Mucosa of stomach (tissue), 1 donor: ENCODE data around the gene SDHAF2.

ENCODE experiments used
- H3K27me3 ChIP-seq: one replicate; pipeline ENCODE4 v1.7.0; 2013; ENCODE audit warnings: mild to moderate bottlenecking, low read length; ENCODE audit not compliant: control insufficient read depth, insufficient read depth
- H3K36me3 ChIP-seq: one replicate; pipeline ENCODE4 v1.7.0; 2013; ENCODE audit warnings: low read length; ENCODE audit not compliant: control insufficient read depth, insufficient read depth
- H3K4me1 ChIP-seq: one replicate; pipeline ENCODE4 v1.7.0; 2013; ENCODE audit warnings: mild to moderate bottlenecking, low read length; ENCODE audit not compliant: control insufficient read depth, insufficient read depth
- H3K4me3 ChIP-seq: one replicate; pipeline ENCODE4 v1.7.0; 2013; ENCODE audit warnings: low read length
- H3K9ac ChIP-seq: one replicate; pipeline ENCODE4 v1.7.0; 2013; ENCODE audit warnings: mild to moderate bottlenecking, low read length, moderate library complexity
- H3K9me3 ChIP-seq: one replicate; pipeline ENCODE4 v1.7.0; 2013; ENCODE audit warnings: mild to moderate bottlenecking, low read length, moderate library complexity; ENCODE audit not compliant: control insufficient read depth
- donor health status: Pancreatic carcinoma.

Gene SDHAF2

DNA sequence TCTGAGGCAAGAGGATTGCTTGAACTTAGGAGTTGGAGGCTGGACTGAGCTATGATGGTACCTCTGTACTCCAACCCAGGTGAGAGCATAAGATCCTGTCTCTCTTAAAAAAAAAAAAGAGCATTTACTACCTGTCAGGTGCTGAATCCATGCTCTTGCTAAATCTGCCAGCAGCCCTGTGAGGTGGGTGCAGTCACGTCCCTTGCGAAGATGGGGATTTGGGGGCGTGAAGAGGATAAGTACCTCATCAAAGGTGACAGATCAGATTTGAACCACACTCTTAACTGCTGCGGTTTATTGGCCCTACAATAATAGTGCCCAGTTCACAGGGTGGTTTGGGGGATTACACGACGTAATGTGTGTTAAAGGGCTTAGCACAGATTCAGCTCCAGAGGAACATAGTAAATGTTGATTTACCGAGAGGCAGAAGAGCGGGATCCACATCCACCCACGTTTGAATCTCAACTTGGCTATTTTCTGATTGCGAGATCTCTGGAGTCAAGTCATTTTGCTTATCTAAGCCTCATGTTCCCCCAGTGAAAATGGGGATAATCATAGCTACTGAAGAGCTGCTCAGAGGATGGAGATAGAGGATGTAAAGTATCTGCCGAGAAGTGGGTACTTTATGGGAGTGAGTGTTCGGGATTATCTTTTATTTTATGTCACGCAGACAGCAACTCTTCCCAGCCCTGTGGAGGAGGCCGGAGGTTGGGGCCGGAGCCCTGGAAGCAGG is 50.5 kb downstream of the SDHAF2 start:
- no peak overlapping the region for H3K4me3 ChIP-seq
- no peak overlapping the region for H3K9ac ChIP-seq
- no peaks in the 10 kb centered on the region for H3K9me3 ChIP-seq

GRCh38 chr11:61480994-61481335 is 51.0 kb downstream of the SDHAF2 start:
- no peak overlapping the region for H3K9ac ChIP-seq
- no peak overlapping the region for H3K4me3 ChIP-seq
- H3K4me1 ChIP-seq, result peaks cover 22% of the 10 kb centered on the region
- no peaks in the 10 kb centered on the region for H3K9me3 ChIP-seq
- peaks cover 13% of the 10 kb centered on the region for H3K27me3 ChIP-seq
- H3K36me3 ChIP-seq, result no peaks in the 10 kb centered on the region

More for the DNA sequence above, 50.5 kb downstream of the SDHAF2 start:
- Histone ChIP-seq H3K36me3 (no peaks in the 10 kb centered on the region), H3K4me1 (peaks cover 22% of the 10 kb centered on the region), H3K27me3 (peaks cover 13% of the 10 kb centered on the region)

- Histone ChIP-seq H3K9ac (no peak overlapping the region), H3K4me3 (no peak overlapping the region), H3K36me3 (no peaks in the 10 kb centered on the region)
Observed at GRCh38 chr11:61481806-61482205, 51.9 kb downstream of the SDHAF2 start.

DNA sequence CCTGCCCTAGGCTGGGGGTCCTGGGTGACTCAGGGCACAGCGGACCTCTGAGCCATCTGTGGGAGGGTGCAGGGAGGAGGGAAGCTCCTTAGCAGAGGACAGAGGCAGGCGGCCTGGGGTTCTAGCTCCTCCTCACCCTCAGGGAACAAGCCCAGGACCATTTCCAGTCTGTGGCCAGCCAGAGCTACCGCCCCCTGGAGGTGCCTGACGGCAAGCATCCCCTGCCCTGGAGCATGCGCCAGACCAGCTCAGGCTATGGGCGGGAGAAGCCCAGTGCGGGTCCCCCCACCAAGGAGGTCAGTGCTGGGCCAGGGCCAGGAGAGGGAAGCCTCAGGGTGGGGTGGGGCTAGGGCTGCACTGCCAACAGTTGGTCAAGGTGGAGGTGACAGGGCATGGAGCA is 52.6 kb downstream of the SDHAF2 start:
- Histone ChIP-seq H3K9ac (no peak overlapping the region), H3K27me3 (peaks cover 16% of the 10 kb centered on the region), H3K9me3 (no peaks in the 10 kb centered on the region), H3K36me3 (no peaks in the 10 kb centered on the region), H3K4me1 (peaks cover 20% of the 10 kb centered on the region), H3K4me3 (no peak overlapping the region)

More at GRCh38 chr11:61481806-61482205, 51.9 kb downstream of the SDHAF2 start:
- H3K9me3 ChIP-seq, result no peaks in the 10 kb centered on the region
- H3K27me3 ChIP-seq, result peaks cover 13% of the 10 kb centered on the region
- peaks cover 22% of the 10 kb centered on the region for H3K4me1 ChIP-seq

GRCh38 chr11:61484541-61484940 is 54.6 kb downstream of the SDHAF2 start:
- Histone ChIP-seq H3K9ac (no peak overlapping the region), H3K9me3 (no peaks in the 10 kb centered on the region), H3K27me3 (peaks cover 11% of the 10 kb centered on the region), H3K4me3 (no peak overlapping the region), H3K36me3 (no peaks in the 10 kb centered on the region), H3K4me1 (peaks cover 19% of the 10 kb centered on the region)

DNA sequence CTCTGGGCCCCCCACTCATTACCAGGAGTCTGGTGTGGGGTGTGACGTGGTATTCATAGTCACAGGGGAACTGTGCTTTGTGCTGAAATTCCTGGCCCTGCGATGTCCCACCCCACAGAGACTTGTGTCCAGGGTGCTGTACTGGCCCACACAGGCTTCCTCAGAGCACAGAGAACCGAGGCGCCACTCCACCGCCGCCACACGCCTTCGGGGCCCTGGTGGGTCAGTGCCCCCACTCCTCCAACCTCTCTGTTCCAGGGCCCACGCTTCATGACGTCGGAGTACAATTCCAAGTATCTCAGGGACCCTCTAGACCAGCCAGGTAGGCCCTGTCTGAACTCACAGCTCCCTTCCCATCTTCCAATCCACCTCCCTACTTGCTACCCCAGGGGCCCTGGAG is 55.2 kb downstream of the SDHAF2 start:
- peaks cover 24% of the 10 kb centered on the region for H3K4me1 ChIP-seq
- H3K9me3 ChIP-seq, result no peaks in the 10 kb centered on the region
- H3K27me3 ChIP-seq, result peaks cover 16% of the 10 kb centered on the region
- no peak overlapping the region for H3K9ac ChIP-seq
- no peaks in the 10 kb centered on the region for H3K36me3 ChIP-seq
- H3K4me3 ChIP-seq, result no peak overlapping the region

- Histone ChIP-seq H3K4me3 (no peak overlapping the region), H3K9me3 (no peaks in the 10 kb centered on the region), H3K27me3 (peaks cover 19% of the 10 kb centered on the region), H3K9ac (no peak overlapping the region), H3K4me1 (peaks cover 21% of the 10 kb centered on the region), H3K36me3 (no peaks in the 10 kb centered on the region)
Observed at GRCh38 chr11:61486011-61486620, 56.2 kb downstream of the SDHAF2 start.

- no peaks in the 10 kb centered on the region for H3K36me3 ChIP-seq
- H3K4me1 ChIP-seq, result peaks cover 15% of the 10 kb centered on the region
- no peaks in the 10 kb centered on the region for H3K9me3 ChIP-seq
- no peak overlapping the region for H3K9ac ChIP-seq
- H3K27me3 ChIP-seq, result peaks cover 19% of the 10 kb centered on the region
- H3K4me3 ChIP-seq, result no peak overlapping the region
Observed at GRCh38 chr11:61486779-61487178, 56.9 kb downstream of the SDHAF2 start.

GRCh38 chr11:61487342-61488025 is 57.6 kb downstream of the SDHAF2 start:
- Histone ChIP-seq H3K9ac (no peak overlapping the region), H3K27me3 (peaks cover 19% of the 10 kb centered on the region), H3K4me1 (peaks cover 13% of the 10 kb centered on the region), H3K36me3 (no peaks in the 10 kb centered on the region), H3K4me3 (no peak overlapping the region), H3K9me3 (no peaks in the 10 kb centered on the region)

DNA sequence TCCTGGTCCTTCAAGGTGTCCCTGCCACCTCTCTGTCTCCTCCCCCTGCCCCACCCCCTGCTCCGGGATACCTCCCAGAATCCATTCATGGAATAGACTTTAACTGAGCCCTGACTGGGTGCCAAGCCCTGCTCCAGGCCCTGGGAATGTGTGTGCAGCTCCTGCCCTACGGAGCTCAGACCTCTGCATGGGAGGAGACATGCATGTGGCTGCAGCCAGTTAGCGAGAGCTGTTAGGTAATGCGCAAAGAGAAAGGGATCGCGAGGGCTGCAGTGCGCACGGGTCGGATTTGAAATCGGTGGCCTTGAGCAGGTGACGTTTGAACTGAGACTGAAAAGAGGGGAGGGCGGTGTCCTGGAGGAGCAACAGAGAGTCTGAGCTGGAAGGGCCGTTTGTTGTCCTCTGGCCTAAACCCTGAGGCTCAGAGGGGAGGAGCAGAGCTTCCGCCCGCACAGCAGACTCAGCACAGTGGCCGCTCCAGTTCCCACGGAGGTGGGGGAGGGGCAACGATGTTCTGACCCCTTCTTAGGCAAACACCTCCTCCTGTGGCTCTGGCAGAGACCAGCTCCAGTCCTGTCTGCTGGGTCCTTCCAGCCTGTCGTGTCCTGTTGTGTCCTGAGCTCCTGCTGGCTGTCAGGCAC is 58.8 kb downstream of the SDHAF2 start:
- no peak overlapping the region for H3K9ac ChIP-seq
- H3K36me3 ChIP-seq, result no peaks in the 10 kb centered on the region
- no peak overlapping the region for H3K4me3 ChIP-seq
- peaks cover 13% of the 10 kb centered on the region for H3K4me1 ChIP-seq
- H3K9me3 ChIP-seq, result no peaks in the 10 kb centered on the region
- peaks cover 19% of the 10 kb centered on the region for H3K27me3 ChIP-seq

GRCh38 chr11:61489833-61490721 is 60.2 kb downstream of the SDHAF2 start:
- Histone ChIP-seq H3K9me3 (no peaks in the 10 kb centered on the region), H3K4me1 (peaks cover 13% of the 10 kb centered on the region), H3K9ac (no peak overlapping the region), H3K4me3 (no peak overlapping the region), H3K36me3 (no peaks in the 10 kb centered on the region), H3K27me3 (peaks cover 19% of the 10 kb centered on the region)
